Glomerular visceral epithelial cell (primary cell): ENCODE results near the gene ADD2.

Experiments used
- DNase-seq: peaks from one replicate; pipeline ENCODE4 v3.0.0-alpha.2; 2016; ENCODE audit errors: extremely low spot score

Gene ADD2

DNA sequence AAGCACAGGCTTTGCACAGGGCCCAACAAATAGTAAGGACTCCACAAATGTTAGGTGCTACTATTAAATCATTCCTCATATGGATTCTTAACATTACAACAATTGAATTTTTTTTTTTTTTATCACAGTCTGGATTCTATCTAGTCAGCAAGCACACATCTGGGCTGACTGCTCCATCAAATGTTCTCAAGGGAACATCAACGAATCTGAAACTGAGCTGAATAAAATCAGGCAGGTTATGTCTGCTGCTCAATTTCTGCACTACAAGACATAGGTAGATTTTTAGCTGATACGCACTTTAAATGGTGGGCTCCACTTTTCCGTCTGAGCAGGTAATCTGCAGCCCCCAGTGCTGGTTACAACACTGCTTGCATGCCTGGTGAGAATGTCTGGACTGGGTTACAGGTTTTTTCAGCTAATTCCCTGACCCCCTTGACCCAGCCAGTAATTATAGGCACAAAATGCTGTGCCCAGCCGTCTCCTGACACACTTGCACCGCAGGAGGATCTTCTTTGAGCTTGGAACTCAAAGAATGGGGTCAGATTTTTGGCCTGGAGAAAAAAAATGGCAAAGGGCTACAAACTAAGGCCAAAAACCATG is 44.6 kb downstream of the ADD2 start:
- no peak for DNase-seq

DNA sequence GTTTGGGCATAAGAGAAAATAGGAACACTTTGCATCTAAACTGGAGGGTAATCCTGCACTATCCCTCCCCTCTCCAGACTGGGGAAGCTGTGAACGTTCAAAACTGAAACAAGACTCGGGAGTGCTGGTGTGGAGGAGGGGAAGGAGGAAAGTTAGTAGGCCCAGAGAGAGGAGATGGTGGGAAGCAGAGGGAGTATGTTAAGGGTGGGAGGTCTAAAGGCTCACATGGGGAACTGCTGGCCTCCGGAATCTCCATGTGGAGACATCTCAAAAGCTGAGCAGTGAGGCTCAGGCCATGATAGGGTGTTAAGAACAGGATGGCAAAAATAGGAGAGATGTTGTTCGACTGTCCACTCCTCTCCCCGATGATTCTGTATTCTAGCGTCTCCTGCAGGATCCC is 47.9 kb downstream of the ADD2 start:
- DNase-seq: no peak

DNA sequence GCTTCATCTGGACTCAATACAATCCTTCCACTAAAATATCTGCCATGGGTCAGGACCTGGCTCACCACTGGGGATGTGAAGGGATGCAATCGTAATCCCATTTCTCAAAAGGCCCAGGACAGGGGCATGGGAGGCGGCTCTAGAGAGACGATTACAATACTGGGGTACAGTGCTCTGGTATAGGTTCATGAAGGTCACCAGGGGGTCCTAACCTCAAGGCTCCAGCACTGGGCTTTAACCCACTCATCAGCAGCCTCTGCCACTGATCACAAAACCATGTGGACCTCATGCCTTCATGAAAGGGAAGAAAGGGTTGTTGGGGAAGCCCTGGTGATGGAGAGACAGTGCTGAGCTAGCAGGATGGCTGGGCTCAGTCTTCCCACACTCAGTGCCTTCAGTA is 48.8 kb downstream of the ADD2 start:
- DNase-seq: no peak

DNA sequence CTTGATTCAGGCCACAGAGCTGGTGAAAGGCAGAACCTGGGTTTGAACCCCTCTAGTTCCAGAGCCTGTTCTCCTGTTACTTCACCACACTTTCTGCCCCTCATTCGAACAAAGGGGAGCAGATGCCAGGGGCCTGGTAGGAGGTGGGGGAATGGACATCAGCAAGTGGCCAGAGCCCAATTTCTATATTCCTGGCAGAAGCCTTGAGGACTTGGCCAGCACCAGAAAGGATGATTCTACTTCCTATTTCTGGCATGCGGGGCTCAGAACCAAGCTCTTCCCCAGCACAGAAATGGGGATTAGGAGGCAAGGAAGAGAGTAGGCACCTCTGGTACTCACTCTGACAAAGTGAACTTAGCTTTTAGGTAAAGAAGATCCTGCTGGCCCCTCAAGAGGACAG is 49.3 kb downstream of the ADD2 start:
- DNase-seq: no peak

DNA sequence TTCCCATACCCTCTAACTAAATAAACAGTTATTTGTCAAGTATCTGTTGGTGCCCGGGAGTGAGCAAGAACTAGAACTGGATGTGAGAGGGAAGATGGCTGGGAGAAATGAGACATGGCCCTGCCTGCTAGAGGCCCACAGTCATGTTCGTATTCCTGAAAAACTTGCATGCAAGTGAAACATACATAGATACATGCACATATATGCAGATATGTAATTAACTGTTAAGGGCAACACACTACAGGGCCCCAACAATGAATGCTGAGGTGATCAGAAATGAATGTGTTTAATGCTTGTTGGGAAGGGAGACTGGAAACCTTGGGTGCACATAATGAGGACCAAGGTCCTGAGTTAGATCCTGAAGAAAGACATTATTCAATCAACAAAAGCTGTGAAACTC is 49.8 kb downstream of the ADD2 start:
- DNase-seq: no peak

DNA sequence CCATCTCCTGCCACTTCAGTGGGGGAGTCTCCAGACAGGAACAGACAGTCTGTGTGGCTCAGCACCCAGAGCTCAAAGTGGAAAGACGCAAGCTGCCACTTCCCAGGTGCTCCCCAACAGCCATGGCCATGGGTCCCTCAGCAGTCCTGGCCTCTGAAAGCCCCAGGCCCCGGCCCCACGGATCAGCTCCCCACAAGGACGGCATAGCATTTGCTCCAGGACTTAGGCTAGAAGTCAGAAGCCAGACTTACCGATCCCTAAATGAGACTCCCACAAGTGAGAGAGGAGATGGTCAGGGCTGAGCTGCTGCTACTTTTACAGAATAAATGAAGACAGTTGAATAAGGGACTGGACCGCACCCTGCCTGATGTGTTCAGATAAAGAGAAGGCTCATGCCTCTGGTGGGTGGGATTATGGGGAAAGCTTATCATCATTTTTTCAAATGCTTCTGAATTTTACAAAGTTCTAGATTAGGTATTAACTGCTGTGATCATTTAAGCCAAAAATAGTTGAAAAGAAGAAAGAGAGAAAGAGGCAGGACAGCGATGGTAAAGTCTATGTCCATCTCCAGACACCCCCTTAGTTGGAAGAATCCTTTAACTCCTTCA is 50.5 kb downstream of the ADD2 start:
- DNase-seq: no peak

DNA sequence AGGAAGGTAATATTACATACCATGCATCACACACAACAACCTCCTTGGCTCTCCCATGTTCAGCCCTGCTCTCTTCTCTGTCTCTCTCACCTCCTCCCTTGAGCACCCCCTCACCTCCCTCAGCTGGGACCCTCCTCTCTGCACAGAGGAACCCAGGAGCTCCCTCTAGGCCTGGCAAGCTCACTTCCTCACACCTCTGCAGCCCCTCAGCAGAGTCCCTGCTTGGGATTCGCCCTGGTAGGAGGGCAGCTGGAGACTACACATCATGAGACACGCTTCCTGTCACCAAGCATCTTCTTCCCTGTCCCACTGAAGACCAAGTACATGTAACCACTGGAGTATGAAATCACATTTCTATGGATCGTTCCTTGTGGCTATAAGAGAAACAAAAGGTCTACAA is 51.0 kb downstream of the ADD2 start:
- no peak for DNase-seq

DNA sequence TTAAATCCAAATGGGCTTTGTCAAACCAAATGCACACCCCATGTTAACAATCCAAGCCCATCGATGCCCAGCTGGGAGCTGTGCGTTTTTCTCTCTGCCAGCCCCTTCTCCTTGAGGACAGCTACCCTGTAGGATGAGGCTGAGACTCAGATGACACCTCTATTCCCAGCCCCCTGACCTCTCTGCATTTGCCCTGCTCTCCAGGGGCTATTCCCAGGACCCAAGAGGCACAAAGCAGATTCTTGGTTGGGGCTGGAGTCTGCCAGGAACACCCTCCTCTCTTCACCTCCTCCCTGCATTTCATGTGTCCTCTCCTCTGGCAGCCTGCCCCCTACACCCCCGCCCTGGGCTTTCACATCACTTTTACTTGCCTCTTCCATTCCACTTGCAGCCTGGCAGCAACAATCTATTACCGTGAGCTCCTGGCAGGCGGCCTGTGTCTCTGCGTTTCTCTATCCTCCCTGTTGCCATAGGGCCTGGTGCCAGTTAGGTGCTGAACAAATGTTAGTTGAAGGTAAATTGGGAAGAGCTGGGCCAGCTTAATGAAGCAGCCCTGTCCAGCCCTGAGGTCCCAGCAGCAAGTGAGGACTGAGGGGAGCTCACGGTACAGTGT is 51.8 kb downstream of the ADD2 start:
- DNase-seq: no peak

DNA sequence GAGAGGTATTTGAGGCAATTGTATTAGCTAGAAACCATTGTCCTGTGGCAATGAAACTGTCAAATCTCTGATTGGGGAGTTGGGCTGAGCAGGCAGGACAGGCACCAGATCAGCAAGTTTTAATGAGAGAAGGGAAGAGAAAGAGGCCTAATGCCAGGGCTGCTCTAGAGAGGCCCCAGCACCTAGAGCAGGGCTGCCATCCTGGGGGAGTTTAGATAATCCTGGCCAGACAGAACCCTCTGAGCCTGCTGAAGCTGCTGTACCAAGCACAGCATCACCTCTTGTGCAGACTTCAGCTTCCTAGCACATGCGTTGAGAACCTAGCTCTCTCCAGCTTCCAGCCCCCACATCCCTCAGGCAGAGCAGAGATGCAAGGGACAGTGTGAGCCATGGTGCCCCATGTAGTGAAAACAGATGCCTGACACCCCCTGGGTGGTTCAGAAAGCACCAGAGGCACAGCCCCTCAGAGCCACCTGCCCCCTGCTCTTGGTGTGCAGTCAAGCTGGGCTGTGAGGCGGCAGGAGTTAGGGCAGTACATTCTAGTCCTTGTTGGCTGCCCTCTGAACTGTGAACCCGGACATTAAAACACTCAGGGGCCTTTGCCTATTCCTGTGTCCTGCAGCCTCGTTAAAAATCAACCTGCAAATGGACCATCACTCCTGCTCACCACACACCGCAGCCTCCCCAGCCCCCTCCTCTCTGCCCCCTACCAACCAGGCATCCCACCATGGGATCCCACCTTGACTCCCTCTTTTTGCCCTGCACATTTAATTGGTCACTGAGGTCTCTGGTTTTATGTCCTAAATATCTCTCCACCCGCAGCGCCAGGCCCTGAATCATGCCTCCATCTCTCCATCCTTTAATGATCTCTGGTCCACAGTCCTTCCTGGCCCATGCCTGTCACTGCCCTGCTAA is 52.7 kb downstream of the ADD2 start:
- DNase-seq: no peak

DNA sequence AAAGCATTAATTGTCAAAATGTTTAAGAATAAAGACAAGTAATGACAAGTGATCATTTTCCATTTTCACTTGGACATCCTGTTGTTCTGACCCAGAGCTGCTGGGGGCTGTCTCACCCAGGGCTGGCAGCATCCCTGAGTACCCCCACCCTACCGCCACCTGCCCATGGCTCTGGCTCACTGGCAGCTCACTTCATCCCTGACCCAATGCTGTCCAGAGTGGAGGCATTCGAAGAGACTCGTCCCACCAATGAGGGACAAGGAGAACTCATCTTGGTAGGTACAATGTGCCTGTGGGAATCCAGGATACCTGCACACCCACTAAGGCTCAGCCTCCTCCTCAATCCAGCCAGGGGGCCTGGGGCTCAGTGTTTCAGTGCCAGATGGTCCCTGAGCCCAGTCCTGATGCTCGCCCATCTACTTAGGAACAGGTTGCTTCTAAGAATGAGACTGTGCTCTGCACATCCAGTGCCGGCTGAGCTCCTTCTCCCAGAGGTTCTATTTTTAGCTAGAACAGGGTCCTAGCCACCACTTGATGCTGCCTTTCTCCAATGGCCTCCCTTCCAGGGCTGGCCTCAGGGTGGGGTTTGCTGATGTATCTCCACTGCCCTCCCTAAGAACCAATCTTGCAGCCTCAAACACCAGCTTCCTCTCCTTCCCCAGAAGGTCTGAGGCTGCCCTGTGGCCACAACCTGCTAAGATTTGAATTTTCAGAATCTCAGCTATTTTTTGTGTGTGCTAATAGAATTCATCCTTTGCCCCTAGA is 53.7 kb downstream of the ADD2 start:
- DNase-seq: no peak

DNA sequence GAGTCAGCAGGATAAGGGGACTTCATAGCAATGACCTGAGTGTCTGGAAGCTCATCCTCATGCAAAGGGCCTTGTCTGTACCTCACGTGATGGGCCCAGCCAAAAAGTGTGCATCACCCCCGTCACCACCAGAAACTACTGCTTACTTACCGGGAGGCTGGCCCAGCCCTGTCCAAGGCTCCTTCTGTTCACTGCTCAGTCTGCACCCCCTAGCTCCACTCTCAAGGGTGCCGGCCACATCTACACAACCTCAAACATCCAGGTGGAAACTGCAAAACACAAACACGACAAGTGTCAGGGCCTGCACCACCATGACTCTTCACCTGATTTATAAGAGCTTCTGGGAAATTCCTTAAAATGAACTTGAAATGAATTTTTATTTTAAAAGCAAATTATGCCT is 55.1 kb downstream of the ADD2 start:
- DNase-seq: no peak

DNA sequence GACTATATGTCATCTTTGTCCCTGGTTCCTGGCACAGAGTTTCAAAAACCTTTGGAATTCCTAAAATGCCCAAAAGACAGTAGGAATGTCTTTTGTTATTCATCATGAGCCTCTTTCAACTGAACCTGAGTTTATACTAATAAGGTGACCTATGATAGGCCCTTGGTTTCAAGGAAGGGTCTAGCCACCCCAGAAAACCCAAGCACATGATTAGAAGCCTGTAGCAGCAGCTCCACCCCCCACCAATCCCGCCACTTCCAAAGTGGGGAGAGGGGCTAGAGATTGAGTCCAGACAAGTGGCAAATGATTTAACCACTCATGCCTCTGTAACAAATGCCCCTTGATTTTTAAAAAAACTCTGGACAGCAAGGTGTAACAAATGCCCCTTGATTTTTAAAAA is 56.8 kb downstream of the ADD2 start:
- no peak for DNase-seq

DNA sequence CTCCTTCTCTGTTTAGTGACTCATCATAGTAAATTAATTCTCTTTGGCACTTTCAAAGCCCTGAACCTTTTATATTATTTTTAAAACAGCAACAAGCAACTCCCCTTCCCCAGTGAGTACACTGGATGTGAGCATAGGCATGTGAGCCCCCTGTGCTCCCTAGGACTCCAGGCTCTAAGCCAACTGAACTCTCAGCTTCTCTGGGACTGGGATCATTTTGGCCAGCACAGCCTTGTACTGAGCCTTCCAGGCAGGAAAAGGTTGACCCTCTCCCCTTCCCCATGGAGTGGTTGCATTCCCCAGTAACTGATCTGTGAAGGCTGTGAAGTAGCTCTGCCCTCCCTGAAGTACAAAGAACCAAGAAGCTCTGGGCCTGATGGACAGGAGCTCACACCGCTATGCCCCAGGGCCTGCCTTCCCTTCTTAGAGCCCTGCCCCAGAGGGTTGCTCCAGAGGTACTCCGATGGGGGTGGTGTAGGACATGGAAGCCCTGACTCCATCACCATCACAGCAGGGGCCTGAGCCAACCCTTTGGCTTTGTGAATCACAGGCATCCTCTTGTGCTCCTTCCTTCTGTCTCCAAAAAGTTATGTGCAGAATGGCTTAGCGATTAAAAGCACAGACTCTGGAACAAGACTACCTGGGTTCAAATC is 57.8 kb downstream of the ADD2 start:
- DNase-seq: no peak

DNA sequence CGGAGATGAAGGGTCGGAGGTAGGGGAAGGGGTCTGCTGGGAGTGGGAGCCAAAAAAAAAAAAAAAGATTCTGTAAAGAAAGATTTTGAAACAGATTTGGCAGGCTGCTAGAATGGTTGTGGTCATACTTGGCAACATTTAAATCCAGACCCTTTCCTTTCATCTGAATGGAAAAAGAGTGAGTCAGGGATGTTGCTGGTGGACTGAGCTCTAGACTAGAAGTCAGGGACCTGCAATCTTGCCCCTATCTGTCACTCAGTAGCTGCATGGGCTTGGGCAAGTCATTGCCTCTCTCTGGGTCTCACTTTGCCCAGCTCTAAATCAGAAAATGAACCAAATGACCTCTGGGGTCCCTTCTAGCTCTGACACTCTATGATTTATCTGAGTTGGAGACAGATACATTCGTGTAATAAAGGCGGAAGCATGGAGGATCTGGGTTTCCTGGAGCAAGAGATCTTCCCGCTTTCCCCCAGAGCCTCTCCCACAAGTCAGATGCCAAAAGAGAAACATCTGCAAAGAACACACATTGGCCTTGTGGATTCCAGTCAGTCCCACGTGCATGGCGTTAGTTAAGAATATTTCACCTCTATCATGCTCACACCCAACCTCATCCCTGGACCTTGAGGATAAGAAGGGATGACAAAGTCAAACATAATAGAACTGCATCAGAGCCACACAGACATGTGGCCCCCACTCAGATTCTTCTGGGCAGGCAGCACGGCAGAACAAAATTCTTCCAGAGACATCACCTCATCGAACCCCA is 58.5 kb downstream of the ADD2 start:
- DNase-seq: no peak

DNA sequence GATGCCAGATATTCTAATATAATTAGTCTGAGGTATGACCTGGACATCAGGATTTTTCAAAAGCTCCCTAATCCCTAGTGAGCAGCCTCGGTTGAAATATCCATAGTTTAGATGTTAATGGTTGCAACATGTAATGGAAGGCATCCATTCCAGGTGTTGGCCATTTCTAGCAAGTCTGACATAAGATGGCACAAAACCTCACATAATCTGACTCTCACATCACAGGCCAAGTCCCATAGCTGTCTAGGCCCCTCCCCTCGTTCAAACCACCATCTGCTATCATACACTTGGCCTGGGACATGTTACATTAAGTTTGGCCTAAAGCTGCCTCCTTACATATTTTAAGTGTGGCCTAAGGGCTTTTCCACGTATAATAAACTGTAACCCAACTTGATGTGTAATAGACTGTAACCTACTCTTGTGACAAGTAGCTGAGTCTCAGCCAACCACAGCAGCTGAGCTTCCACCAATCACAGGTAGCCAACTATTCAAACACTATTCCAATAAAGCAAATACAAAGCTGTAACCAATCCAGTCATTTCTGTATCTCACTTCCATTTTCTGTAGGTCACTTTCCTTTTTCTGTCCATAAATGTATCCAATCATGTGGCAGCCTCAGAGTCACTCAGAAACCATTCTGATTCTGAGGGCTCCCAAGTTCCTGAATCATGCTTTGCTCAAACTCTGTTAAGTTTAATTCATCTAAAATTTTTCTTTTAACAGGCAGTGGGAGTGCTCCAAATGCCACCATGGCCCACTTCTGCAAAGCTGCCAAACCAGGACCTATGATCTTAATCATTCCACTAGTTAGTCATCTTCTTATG is 59.4 kb downstream of the ADD2 start:
- no peak for DNase-seq

DNA sequence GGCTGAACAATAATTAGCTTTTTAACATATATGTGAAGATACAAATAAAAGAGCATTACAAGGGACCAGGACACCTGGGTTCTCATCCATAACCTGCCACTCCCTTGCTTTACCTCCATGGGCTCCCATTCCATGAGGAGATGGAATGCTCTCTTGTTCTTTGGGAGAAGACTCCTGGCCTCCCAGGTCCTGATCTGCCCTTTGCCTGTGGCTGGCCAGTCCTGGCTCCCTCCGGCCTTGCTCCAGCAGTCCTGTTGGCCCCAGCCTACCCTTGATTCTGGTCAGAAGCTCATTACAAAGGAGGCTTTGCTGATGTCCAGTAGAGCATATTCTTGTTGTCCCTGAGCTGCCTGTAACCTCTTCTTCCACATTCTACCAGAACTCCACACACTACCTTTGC is 60.3 kb downstream of the ADD2 start:
- no peak for DNase-seq

DNA sequence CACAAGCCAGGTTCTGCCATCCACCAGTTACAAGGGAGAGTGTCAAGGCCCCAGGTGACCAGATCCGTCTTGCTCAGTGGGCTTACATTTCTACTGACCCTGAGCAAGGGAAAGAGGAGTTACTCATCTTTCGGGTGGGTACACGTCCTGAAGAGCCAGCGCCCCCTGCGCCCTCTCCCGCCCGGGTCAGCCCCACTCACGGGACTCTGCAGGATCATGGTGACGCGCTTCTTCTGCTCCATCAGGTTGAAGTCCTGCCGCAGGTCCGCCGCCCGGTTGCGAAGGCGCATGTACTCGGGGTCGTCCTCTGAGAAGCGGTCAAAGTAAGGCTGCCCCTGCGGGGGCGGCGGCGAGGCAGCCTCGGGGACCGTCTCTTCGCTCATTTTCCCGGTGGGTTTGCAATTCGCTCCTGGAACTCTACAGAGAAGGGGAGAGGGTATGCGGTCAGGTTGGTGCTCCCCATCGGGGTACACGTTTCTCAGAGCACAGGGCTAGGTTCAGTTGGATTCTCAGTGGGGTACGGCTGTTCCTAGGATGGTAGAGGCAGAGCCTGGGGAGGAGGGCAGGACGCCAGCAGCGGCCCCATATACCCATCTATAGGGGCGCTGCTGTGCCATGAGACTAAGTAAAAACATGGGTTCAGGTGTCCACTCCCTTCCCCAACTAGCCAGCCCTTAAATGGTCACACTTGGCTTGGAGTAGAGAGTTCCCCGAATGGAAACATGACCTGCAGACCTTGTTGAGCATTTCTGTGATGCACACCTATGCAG is 61.8 kb downstream of the ADD2 start:
- no peak for DNase-seq

DNA sequence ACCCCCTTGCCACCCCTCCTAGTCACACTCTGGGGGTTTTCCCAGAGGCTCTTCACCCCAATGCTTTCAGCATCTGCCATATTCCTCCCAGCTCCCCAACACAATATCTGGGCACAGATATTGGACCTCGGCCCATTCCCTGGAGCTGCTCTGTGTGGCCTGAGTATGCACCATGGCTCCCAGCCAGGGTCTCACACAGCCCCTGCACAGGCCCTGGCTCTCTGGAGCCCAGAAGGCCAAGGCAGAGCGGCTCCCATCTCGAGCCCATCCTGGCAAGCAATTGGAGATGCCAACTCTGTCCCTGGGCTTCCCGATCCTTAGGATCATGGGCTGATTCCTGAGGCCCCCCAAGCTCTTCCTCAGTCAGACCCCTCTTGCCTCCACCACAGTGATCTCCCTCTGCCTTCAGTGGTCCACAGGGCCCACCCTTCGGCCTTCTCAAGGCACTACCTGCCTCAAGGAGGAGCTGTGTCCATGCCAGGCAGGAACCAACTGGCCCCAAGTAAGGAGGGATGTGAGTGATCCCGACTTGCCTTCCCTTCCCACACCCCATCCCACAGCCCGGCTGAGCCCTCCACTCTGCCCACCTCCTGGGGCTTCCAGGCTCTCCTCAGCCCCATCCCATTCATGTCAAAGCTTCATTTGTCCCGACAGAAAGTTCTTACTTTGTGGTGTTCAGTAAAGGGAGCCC is 62.7 kb downstream of the ADD2 start:
- DNase-seq: no peak
